Stimulated activated CD4-positive, alpha-beta T cell treated with anti-CD3 and anti-CD28 coated beads, Interleukin-4, amount 100 ng/mL, for 24 hours (primary cell): ENCODE measurements around the gene UBC.
A peak's percentile ranks its signal among the peaks of the same experiment; 100 is the strongest.
"Not testable (repeated sequence)": the region's sequence is repeated elsewhere in the genome, so short reads cannot be mapped to it uniquely, and the experiment has no call there.

ENCODE experiments used
- DNase-seq: peaks from one replicate; pipeline ENCODE4 v3.0.0-alpha.2; 2020

UBC gene

GRCh38 chr12:124914392-124915238 lies at the start of gene UBC:
Gene UBC, minus strand, starts transcription at chr12:124914650. Its CDS starts 879 bp downstream, at chr12:124913771.
- peak; percentile 93 for DNase-seq

DNA sequence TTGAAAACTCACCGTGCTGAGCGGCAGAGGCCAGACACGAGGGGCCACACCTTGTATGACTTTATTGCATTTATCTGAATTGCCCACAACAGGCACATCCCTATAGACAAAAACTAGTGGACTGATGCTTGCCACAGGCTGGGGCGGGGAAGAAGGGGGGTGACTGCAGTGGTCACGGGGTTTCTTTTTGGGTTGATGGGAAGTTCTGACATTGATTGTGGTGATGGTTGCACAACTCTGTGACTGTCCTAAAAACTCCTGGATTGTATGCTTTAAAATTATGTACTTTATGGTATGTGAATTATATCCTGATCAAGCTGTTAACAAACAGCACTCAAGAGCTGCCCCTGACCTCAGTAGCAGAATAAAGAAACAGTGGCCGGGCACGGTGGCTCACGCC lies 48.8 kb upstream of the UBC start:
- DNase-seq, result no peak

- no peak for DNase-seq
These were observed 46.6 kb upstream of the UBC start for GRCh38 chr12:124961055-124961454.

GRCh38 chr12:124956571-124956970 lies 42.1 kb upstream of the UBC start:
- DNase-seq, result no peak

DNA sequence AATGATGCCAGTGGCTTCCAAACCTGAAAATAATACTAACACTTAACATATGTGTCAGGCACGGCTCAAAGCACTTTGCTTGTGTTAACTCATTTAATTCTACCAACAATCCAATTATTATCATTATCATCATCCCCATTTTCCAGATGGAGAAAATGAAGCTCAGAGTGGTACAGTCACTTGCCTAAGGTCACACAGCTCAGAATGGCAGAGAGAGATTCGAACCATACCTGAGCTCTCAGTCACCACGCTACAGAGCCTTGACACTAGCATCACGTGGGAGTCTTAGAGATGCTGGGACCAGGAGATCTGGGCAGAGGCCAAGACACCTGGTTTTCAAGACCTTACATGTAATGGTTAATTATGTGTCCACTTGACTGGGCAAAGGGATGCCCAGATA lies 40.3 kb upstream of the UBC start:
- DNase-seq, result no peak

- no peak for DNase-seq
These were observed 39.4 kb upstream of the UBC start for GRCh38 chr12:124953689-124954405.

DNA sequence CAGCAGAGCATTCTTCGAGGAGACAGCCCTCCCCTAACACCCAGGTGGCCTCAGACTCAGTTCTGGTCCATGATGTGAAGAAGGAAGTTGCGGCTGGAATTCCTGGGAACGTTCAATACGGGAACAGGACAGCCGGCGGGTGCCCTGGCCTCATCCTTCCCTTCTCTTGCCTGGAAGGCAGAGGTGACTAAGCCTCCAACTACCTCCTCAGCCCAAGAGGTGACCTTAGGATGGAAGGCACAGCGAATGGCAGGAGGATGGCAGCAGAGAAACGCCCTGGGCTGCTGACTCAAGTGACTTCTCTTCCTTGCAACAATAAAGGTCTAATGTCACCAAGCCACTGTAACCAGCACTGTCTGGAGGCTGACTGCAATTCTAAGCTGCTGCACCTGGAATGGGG lies 38.4 kb upstream of the UBC start:
- no peak for DNase-seq

GRCh38 chr12:124952295-124952694 lies 37.8 kb upstream of the UBC start:
- DNase-seq, result no peak

DNA sequence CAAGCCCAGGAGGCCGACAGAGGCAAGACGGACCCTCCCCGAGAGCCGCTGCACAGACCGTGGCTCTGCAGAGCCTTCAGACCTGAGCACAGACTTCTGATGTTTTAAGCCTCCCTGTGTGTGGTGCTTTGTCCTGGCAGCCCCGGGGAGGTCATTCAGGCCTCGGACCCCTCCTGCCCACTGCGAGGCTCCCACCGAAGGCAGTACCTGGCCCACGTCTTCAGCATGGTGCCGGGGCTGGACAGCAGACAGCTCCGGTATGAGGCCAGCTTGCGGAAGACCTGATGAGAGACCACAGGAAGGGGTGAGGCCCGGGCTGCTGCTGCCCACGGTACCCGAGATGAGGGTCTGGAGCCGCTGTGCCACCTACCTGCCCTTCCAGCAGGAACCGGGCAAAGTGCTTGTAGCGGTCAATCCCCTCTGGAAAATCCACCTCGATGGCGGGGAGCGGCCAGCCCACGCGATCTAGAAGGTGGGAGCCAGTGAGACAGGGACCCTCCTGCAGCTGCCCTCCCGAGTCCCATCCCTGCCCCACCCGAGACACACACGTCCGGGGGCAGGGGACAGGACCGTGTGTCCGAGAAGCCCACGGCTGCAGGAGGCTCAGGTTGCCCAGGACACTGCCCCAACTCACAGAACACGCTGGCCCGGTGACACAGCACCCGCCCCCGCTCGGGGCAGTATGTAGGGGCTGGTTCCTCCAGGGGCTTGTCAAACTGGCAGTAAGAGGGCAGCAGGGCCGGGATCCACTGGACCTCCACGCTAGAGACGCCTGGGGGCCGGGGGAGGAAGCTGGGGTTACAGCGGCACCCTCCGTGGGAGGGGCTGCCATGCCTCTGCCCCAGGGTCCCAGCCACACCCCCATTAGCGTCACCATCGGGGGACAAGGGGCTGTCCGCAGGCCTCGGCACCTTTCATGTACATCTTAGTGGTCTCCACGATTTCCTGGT lies 35.6 kb upstream of the UBC start:
- no peak for DNase-seq

DNA sequence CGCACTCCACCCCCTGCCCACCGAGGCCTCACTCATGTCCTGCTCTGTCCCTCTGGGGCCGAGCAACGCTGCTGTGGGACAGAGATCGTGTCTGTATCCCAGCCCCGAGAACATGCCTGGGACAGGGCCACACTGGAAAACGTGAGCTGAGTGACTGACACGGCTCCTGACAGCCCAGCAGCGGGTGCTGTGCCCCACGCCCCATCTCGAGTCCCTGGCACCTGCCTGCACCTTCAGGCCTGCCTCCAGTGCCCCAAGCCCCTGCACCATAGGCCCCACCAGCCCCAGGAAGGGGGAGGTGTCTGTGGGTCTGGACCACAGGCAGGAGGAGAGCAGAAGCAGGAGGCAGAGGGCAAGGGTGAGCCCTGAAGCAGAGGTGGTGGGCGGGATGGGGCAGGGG lies 34.6 kb upstream of the UBC start:
- DNase-seq, result no peak

GRCh38 chr12:124947561-124948398 lies 33.3 kb upstream of the UBC start:
- no peak for DNase-seq

GRCh38 chr12:124947013-124947412 lies 32.6 kb upstream of the UBC start:
- DNase-seq, result no peak

DNA sequence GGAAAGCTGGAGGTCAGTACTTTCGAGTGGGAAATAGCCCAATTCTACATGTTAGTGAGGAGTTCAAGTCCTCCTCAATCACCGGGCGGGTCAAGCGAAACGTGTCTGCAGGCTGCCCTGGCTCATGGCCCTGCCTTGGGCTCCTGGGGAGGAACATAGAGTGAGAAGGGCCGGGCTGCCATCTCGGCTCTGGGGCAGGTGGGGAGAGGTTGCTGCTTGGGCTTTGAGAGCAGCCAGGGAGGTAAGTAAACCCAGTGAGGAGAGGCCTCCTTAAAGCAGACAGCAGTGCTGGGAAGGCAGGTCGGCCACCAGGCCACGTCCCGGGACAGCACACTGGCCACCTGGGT lies 32.0 kb upstream of the UBC start:
- no peak for DNase-seq

DNA sequence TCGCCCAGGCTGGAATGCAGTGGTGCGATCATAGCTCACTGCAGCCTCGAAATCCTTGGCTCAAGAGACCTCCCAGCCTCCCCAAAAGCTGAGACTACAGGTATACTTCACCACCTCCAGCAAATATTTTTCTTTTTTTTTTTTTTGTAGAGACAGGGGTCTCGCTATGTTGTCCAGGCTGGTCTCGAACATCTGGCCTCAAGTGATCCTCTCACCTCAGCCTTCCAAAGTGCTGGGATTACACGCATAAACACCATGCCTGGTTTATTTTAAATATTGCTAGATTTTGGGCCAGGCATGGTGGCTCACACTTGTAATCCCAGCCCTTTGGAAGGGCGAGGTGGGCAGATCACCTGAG lies 26.7 kb upstream of the UBC start:
- no peak for DNase-seq

GRCh38 chr12:124940393-124941169 lies 26.1 kb upstream of the UBC start:
- DNase-seq, result peak; percentile 89

GRCh38 chr12:124940143-124940392 lies 25.6 kb upstream of the UBC start:
- no peak for DNase-seq

- DNase-seq, result peak; percentile 91
These were observed 25.1 kb upstream of the UBC start for GRCh38 chr12:124939421-124940142.

- DNase-seq, result peak; percentile 64
These were observed 24.6 kb upstream of the UBC start for GRCh38 chr12:124939079-124939420.

DNA sequence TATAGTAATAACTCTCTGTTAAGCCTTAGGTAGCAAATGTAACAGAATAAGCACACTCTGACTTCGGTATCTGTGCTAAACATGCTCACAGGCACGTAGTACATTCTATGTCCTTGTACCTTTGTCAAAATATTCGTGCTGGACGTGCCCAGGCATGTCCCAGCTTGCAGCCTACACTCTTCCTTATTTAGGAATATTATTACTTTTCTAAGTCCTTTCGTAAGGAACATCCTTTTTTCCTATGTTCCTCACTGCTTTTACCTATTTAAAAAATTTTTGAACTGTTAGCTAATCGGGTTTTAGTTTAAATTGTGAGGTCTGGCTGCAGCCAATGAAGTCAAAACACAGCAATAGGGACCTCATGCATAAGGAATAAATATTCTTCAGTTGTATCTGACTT lies 24.1 kb upstream of the UBC start:
- DNase-seq, result no peak

DNA sequence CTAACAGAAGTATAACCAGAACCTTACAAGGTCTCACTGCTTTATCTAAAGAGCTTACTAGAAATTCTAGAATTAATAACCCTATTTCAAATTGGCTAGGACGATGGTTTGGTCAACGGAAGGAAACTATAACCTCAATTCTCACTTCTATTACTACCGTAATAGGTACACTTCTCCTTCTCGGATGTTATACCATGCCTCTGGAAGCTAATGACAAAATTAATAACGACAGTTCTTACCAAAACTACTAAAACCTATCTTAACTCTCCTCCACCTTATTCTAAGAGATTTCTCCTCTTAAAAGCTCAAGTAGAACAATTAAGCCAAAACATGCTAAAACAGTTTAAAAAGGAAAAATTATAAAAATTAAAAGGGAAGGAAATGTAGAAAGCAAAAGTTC lies 23.7 kb upstream of the UBC start:
- no peak for DNase-seq

GRCh38 chr12:124931528-124931927 lies 17.1 kb upstream of the UBC start:
- not testable (repeated sequence) for DNase-seq
